ENCODE measurements around the gene GIT2.

Gene GIT2

DNA sequence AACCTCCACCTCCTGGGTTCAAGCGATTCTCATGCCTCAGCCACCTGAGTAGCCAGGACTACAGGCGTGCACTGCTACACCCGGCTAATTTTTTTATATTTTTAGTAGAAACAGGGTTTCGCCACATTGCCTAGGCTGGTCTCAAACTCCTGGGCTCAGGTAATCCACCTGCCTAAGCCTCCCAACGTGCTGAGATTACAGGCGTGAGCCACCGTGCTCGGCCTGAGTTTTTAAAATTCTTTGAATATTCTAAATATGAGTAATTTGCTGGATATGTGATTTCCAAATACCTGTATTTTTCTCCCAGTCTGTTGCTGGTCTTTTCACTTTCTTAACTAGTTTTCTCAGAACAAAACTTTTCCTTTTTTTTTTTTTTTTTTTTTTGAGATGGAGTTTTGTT, 27.4 kb downstream of the GIT2 start:
- H3K4me3 ChIP-seq = no peak overlapping the region
- no peaks in the 10 kb centered on the region for H3K9me3 ChIP-seq (ENCODE audit: low read depth, low read length)
- TF ChIP-seq FOXP2 (optimal IDR thresholded peaks at IDR 0.05; ENCODE audit: control extremely low read depth, extremely low read length, insufficient read depth) (no peak), POLR2AphosphoS5 (IDR thresholded peaks at IDR 0.05; ENCODE audit: borderline replicate concordance, low read depth, low read length) (no peak), EZH2 (IDR thresholded peaks at IDR 0.05) (no peak)
- no peak for DNase-seq (ENCODE audit: low read depth, low spot score)
- peaks cover 12% of the 10 kb centered on the region for H3K36me3 ChIP-seq (ENCODE audit: insufficient read depth, low read length)
- no peak overlapping the region for H3K9ac ChIP-seq (ENCODE audit: insufficient read length)
- no peak overlapping the region for H3K27ac ChIP-seq

DNA sequence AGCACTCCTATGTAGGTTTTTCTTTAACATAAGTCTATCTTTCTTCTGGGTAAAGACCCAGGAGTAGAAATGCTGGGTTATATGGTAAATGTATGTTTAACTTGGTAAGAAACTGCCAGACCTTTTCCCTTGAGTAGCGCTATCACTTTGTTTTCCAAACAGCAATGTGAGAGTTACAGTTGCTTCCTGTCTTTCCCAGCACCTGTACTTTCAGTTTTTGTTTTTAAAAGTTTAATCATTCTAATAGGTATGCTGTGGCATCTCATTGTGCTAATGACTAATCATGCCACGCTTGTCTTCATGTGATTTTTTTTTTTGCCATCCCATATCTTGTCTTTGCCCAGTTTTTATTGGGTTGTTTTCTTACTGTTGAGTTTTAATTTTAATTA, 28.1 kb downstream of the GIT2 start:
- no peak overlapping the region for H3K4me3 ChIP-seq
- TF ChIP-seq FOXP2 (optimal IDR thresholded peaks at IDR 0.05; ENCODE audit: control extremely low read depth, extremely low read length, insufficient read depth) (no peak), EZH2 (IDR thresholded peaks at IDR 0.05) (no peak), POLR2AphosphoS5 (IDR thresholded peaks at IDR 0.05; ENCODE audit: borderline replicate concordance, low read depth, low read length) (no peak)
- no peaks in the 10 kb centered on the region for H3K9me3 ChIP-seq (ENCODE audit: low read depth, low read length)
- DNase-seq (ENCODE audit: low read depth, low spot score) = no peak
- H3K9ac ChIP-seq (ENCODE audit: insufficient read length) = no peak overlapping the region
- H3K36me3 ChIP-seq (ENCODE audit: insufficient read depth, low read length) = peaks cover 15% of the 10 kb centered on the region
- H3K27ac ChIP-seq = no peak overlapping the region

DNA sequence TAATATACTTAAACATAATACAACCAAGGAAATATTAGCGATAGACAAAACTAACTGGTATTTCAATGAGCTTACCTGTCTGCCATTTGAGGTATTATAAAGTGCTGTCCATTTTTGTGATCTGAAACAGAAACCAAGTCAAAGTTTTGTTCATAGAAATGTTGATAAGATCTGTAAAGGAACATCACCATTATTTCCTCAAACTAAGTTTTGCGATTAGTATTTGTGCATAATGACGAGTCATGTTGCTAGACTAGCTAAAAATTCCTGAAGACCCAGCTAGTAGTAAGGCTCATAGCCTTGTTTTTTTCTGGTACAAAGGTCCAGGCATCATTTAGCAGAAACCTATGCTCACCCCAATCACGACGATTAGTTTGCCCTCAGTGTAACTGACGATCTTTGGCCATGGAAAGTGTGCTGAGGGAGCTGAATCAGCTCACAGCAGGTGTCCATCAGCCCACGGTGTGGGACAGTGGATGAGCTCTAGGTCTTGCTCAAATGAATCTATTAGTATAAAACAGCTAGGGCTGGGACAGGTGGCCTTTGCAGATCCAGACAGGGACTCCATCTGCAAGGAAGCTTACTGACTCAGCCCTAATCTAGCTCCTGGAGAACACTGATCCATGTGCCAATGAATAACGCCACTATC, 28.7 kb downstream of the GIT2 start:
- TF ChIP-seq POLR2AphosphoS5 (IDR thresholded peaks at IDR 0.05; ENCODE audit: borderline replicate concordance, low read depth, low read length) = no peak
- H3K4me3 ChIP-seq = no peak overlapping the region
- no peaks in the 10 kb centered on the region for H3K9me3 ChIP-seq (ENCODE audit: low read depth, low read length)
- H3K27ac ChIP-seq = peak overlapping the region; percentile 55
- peaks cover 17% of the 10 kb centered on the region for H3K36me3 ChIP-seq (ENCODE audit: insufficient read depth, low read length)
- DNase-seq (ENCODE audit: low read depth, low spot score) = no peak
- H3K9ac ChIP-seq (ENCODE audit: insufficient read length) = no peak overlapping the region

DNA sequence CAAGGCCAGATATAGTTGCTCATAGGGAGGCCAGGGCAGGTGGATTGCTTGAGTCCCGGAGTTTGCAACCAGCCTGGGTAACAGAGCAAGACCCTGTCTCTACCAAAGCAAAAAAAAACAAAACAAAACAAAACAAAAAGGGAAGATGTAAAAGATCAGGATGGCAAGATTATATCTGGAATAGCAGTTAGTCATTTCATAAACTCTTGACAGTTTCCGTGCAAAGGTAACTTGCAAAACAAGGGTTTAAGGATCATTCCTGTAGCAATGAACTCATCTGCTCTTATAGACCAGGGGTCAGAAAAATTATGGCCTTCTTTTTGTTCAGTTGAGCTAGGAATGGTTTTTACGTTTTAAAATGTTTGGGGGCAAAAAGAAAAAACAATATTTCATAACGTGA, 29.6 kb downstream of the GIT2 start:
- TF ChIP-seq POLR2AphosphoS5 (IDR thresholded peaks at IDR 0.05; ENCODE audit: borderline replicate concordance, low read depth, low read length) (no peak), FOXP2 (optimal IDR thresholded peaks at IDR 0.05; ENCODE audit: control extremely low read depth, extremely low read length, insufficient read depth) (no peak), EZH2 (IDR thresholded peaks at IDR 0.05) (no peak)
- H3K27ac ChIP-seq = peak overlapping the region; percentile 55; the same call in 1 of the 2 replicates
- H3K4me3 ChIP-seq = no peak overlapping the region
- no peaks in the 10 kb centered on the region for H3K9me3 ChIP-seq (ENCODE audit: low read depth, low read length)
- DNase-seq (ENCODE audit: low read depth, low spot score) = no peak
- H3K9ac ChIP-seq (ENCODE audit: insufficient read length) = no peak overlapping the region
- peaks cover 17% of the 10 kb centered on the region for H3K36me3 ChIP-seq (ENCODE audit: insufficient read depth, low read length)

DNA sequence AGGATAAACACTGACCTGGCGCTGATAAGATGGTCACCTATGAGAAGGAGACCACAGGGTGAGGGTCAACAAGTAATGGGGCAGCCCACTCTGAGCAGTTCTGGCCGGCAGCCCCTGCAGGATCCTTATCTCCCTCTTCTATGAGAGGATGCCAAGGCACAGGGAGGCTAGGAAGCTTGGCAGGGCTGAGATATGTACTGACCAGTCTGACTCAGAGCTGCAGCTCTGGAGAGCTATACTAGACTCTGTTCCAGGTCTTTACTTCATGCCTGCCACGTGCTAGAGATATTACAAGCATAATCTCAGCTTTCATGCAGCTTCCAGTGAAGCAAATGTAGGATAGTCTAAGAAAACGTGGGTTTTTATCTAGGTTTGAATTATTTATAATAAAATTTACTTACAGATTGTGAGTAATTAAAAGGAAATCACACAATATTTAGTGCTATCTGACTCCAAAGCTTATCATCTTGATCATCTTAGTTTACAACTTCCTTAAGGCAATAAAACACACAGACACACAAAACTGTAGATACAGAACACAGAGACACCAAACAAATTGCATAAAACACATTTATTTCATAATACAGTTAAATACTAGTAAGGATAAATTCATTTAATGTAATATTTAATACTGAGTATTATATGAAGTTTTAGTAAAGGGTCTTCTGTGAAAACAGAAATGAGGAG, 32.3 kb downstream of the GIT2 start:
- H3K27ac ChIP-seq = no peak overlapping the region
- TF ChIP-seq POLR2AphosphoS5 (IDR thresholded peaks at IDR 0.05; ENCODE audit: borderline replicate concordance, low read depth, low read length) (no peak), EZH2 (IDR thresholded peaks at IDR 0.05) (no peak), FOXP2 (optimal IDR thresholded peaks at IDR 0.05; ENCODE audit: control extremely low read depth, extremely low read length, insufficient read depth) (no peak)
- peaks cover 31% of the 10 kb centered on the region for H3K36me3 ChIP-seq (ENCODE audit: insufficient read depth, low read length)
- no peak overlapping the region for H3K4me3 ChIP-seq
- no peak overlapping the region for H3K9ac ChIP-seq (ENCODE audit: insufficient read length)
- no peak for DNase-seq (ENCODE audit: low read depth, low spot score)
- H3K9me3 ChIP-seq (ENCODE audit: low read depth, low read length) = no peaks in the 10 kb centered on the region

DNA sequence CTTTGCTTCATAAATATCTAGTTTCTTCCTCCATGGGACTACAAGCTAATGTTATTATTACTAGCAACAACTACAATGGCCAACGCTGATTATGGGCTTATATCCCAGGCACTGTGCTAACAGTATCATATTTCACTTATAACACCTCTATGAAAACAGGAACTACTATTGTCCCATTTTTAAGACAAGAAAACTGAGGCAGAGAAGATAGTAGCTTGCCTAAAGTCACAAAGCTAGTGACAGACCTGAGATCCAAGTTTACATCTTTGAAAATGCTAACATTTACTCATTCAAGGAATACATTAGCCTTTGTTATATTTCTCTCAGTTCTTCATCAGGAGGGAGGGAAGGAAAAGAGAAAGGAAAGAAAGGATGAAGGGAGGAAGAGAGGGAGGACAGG, 32.8 kb downstream of the GIT2 start:
- H3K27ac ChIP-seq = no peak overlapping the region
- no peak overlapping the region for H3K9ac ChIP-seq (ENCODE audit: insufficient read length)
- H3K36me3 ChIP-seq (ENCODE audit: insufficient read depth, low read length) = peaks cover 31% of the 10 kb centered on the region
- no peaks in the 10 kb centered on the region for H3K9me3 ChIP-seq (ENCODE audit: low read depth, low read length)
- DNase-seq (ENCODE audit: low read depth, low spot score) = no peak
- TF ChIP-seq FOXP2 (optimal IDR thresholded peaks at IDR 0.05; ENCODE audit: control extremely low read depth, extremely low read length, insufficient read depth) = no peak
- TF ChIP-seq POLR2AphosphoS5 (IDR thresholded peaks at IDR 0.05; ENCODE audit: borderline replicate concordance, low read depth, low read length) = no peak
- TF ChIP-seq EZH2 (IDR thresholded peaks at IDR 0.05) = no peak
- H3K4me3 ChIP-seq = no peak overlapping the region

DNA sequence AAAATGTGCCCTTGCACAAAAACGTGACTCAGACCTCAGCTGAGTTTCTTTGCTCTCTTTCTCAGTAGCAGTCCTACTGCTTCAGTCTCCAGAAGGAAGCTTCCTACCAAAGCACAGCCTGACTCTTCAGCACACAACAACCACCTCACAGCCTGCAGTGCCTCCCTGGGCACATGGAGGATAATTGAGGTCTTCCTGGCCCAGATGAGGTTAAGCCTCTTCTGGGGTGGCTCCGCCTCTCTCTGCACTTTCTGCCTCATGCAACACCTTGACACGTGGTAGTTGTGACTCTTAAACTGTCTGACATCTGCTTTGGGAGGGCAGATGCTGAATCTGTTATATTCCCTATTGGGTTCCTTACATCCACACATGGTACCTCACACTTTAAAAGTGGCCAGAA, 33.8 kb downstream of the GIT2 start:
- peaks cover 31% of the 10 kb centered on the region for H3K36me3 ChIP-seq (ENCODE audit: insufficient read depth, low read length)

DNA sequence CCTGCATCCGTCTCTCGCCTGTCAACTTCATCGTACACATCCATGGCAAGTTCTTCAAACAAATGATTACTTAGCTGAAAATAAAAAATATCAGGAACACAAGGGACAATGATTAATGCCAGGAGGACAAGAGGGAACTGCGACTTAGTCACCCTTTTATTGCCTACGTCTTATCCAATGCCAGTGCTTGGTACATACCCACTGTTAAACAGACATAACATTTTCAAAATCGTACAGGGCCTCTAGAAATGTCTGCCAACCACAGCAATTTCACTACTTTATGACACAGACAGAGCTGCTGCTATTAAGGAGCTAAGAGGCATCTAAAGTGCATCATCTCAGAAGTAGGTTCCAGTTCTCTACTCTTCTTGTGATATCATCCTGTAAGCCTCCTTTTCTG, 34.6 kb downstream of the GIT2 start:
- H3K27ac ChIP-seq = no peak overlapping the region
- H3K9me3 ChIP-seq (ENCODE audit: low read depth, low read length) = no peaks in the 10 kb centered on the region
- H3K4me3 ChIP-seq = no peak overlapping the region
- peaks cover 26% of the 10 kb centered on the region for H3K36me3 ChIP-seq (ENCODE audit: insufficient read depth, low read length)
- TF ChIP-seq FOXP2 (optimal IDR thresholded peaks at IDR 0.05; ENCODE audit: control extremely low read depth, extremely low read length, insufficient read depth) (no peak), EZH2 (IDR thresholded peaks at IDR 0.05) (no peak), POLR2AphosphoS5 (IDR thresholded peaks at IDR 0.05; ENCODE audit: borderline replicate concordance, low read depth, low read length) (no peak)
- DNase-seq (ENCODE audit: low read depth, low spot score) = no peak
- H3K9ac ChIP-seq (ENCODE audit: insufficient read length) = no peak overlapping the region

More for the DNA sequence above, 33.8 kb downstream of the GIT2 start:
- Histone ChIP-seq H3K4me3 (no peak overlapping the region), H3K9ac (ENCODE audit: insufficient read length) (no peak overlapping the region), H3K9me3 (ENCODE audit: low read depth, low read length) (no peaks in the 10 kb centered on the region), H3K27ac (no peak overlapping the region)
- TF ChIP-seq EZH2 (IDR thresholded peaks at IDR 0.05) (no peak), FOXP2 (optimal IDR thresholded peaks at IDR 0.05; ENCODE audit: control extremely low read depth, extremely low read length, insufficient read depth) (no peak), POLR2AphosphoS5 (IDR thresholded peaks at IDR 0.05; ENCODE audit: borderline replicate concordance, low read depth, low read length) (no peak)
- no peak for DNase-seq (ENCODE audit: low read depth, low spot score)
